ENCODE data around the gene PBLD. TPM values are rescaled to one million over a fixed set of nuclear protein-coding genes. Genes with fewer than 3 reads are reported as not detected.
"Not testable (repeated sequence)": the region's sequence is repeated elsewhere in the genome, so short reads cannot be mapped to it uniquely, and the experiment has no call there.

PBLD gene
- polyA plus RNA-seq, 3 donors = 1.5 to 3.4 (median 2.5) TPM

GRCh38 chr10:68249297-68249696, 83.4 kb downstream of the PBLD start:
- Mint-ChIP-seq H3K36me3 (no peaks in the 10 kb centered on the region), H3K4me1 (peaks cover 7% of the 10 kb centered on the region), H3K27ac (no peak overlapping the region), H3K9me3 (peaks cover 0 to 2% (median 0%) of the 10 kb centered on the region in 7 donors), H3K27me3 (ENCODE audit: low read depth in 3 of 3) (no peaks in the 10 kb centered on the region), H3K4me3 (no peak overlapping the region)
- Histone ChIP-seq H3K27me3 (ENCODE audit: control insufficient read depth in 2 of 2, insufficient read depth in 2 of 2, low read length in 2 of 2) (no peaks in the 10 kb centered on the region), H3K4me2 (replicated peaks; ENCODE audit: extremely low read depth, low read length, poor library complexity, severe bottlenecking) (no peak overlapping the region), H3K79me2 (ENCODE audit: insufficient read depth, low read length) (no peaks in the 10 kb centered on the region), H2AFZ (ENCODE audit: insufficient read depth, low read depth, low read length, poor library complexity, severe bottlenecking) (no peak overlapping the region), H3K9me3 (replicated peaks in 1 of 2; ENCODE audit: control insufficient read depth in 1 of 2, insufficient read depth in 1 of 2, low read length in 2 of 2) (no peaks in the 10 kb centered on the region), H3K27ac (ENCODE audit: low read depth in 1 of 2, low read length in 2 of 2) (no peak overlapping the region), H4K20me1 (ENCODE audit: insufficient read depth, low read length) (no peaks in the 10 kb centered on the region), H3K4me3 (replicated peaks in 1 of 3; ENCODE audit: low read depth in 2 of 3, low read length in 3 of 3) (no peak overlapping the region), H3K9ac (ENCODE audit: insufficient read depth, low read length, poor library complexity, severe bottlenecking) (no peak overlapping the region), H3K36me3 (replicated peaks in 1 of 2; ENCODE audit: control insufficient read depth in 1 of 2, insufficient read depth in 2 of 2, low read length in 2 of 2) (no peaks in the 10 kb centered on the region), H3K4me1 (ENCODE audit: control insufficient read depth in 1 of 2, insufficient read depth in 2 of 2, low read length in 2 of 2) (no peaks in the 10 kb centered on the region)
- no peak for TF ChIP-seq CTCF (IDR thresholded peaks at IDR 0.05)
- no peak for DNase-seq
- intact Hi-C loops (cut with micrococcal nuclease) = no loop called here
- WGBS (ENCODE audit: insufficient coverage) = 97% methylated on average over 4 of the region's 4 CpGs

- Histone ChIP-seq H3K4me3 (replicated peaks in 1 of 3; ENCODE audit: low read depth in 2 of 3, low read length in 3 of 3) (no peak overlapping the region), H3K36me3 (replicated peaks in 1 of 2; ENCODE audit: control insufficient read depth in 1 of 2, insufficient read depth in 2 of 2, low read length in 2 of 2) (no peaks in the 10 kb centered on the region), H2AFZ (ENCODE audit: insufficient read depth, low read depth, low read length, poor library complexity, severe bottlenecking) (no peak overlapping the region), H3K4me2 (replicated peaks; ENCODE audit: extremely low read depth, low read length, poor library complexity, severe bottlenecking) (no peak overlapping the region), H3K9ac (ENCODE audit: insufficient read depth, low read length, poor library complexity, severe bottlenecking) (no peak overlapping the region), H4K20me1 (ENCODE audit: insufficient read depth, low read length) (no peaks in the 10 kb centered on the region), H3K79me2 (ENCODE audit: insufficient read depth, low read length) (no peaks in the 10 kb centered on the region), H3K4me1 (ENCODE audit: control insufficient read depth in 1 of 2, insufficient read depth in 2 of 2, low read length in 2 of 2) (no peaks in the 10 kb centered on the region), H3K27ac (ENCODE audit: low read depth in 1 of 2, low read length in 2 of 2) (no peak overlapping the region), H3K9me3 (replicated peaks in 1 of 2; ENCODE audit: control insufficient read depth in 1 of 2, insufficient read depth in 1 of 2, low read length in 2 of 2) (no peaks in the 10 kb centered on the region), H3K27me3 (ENCODE audit: control insufficient read depth in 2 of 2, insufficient read depth in 2 of 2, low read length in 2 of 2) (no peaks in the 10 kb centered on the region)
- intact Hi-C loops (cut with micrococcal nuclease) = no loop called here
- 86% methylated on average over 1 of the region's 6 CpGs for WGBS (ENCODE audit: insufficient coverage)
- DNase-seq = no peak
- H3K9me3 Mint-ChIP-seq = peaks cover 0 to 2% (median 0%) of the 10 kb centered on the region in 7 donors
- H3K4me3 Mint-ChIP-seq = no peak overlapping the region
- H3K27ac Mint-ChIP-seq = no peak overlapping the region
- H3K4me1 Mint-ChIP-seq = peaks cover 7% of the 10 kb centered on the region
- no peaks in the 10 kb centered on the region for H3K36me3 Mint-ChIP-seq
- TF ChIP-seq CTCF (IDR thresholded peaks at IDR 0.05) = no peak
- no peaks in the 10 kb centered on the region for H3K27me3 Mint-ChIP-seq (ENCODE audit: low read depth in 3 of 3)
These were observed 84.8 kb downstream of the PBLD start for GRCh38 chr10:68247931-68248330.

GRCh38 chr10:68246397-68246796, 86.3 kb downstream of the PBLD start:
- H3K9me3 Mint-ChIP-seq; H3K4me1 Mint-ChIP-seq; DNase-seq; H3K4me3 ChIP-seq (replicated peaks in 1 of 3; ENCODE audit: low read depth in 2 of 3, low read length in 3 of 3); H3K9me3 ChIP-seq (replicated peaks in 1 of 2; ENCODE audit: control insufficient read depth in 1 of 2, insufficient read depth in 1 of 2, low read length in 2 of 2); H3K27ac ChIP-seq (ENCODE audit: low read depth in 1 of 2, low read length in 2 of 2); H3K27me3 ChIP-seq (ENCODE audit: control insufficient read depth in 2 of 2, insufficient read depth in 2 of 2, low read length in 2 of 2); H3K4me3 Mint-ChIP-seq; H3K27me3 Mint-ChIP-seq (ENCODE audit: low read depth in 3 of 3); H4K20me1 ChIP-seq (ENCODE audit: insufficient read depth, low read length); H3K36me3 ChIP-seq (replicated peaks in 1 of 2; ENCODE audit: control insufficient read depth in 1 of 2, insufficient read depth in 2 of 2, low read length in 2 of 2); H3K9ac ChIP-seq (ENCODE audit: insufficient read depth, low read length, poor library complexity, severe bottlenecking); H3K79me2 ChIP-seq (ENCODE audit: insufficient read depth, low read length); intact Hi-C loops (cut with micrococcal nuclease); H2AFZ ChIP-seq (ENCODE audit: insufficient read depth, low read depth, low read length, poor library complexity, severe bottlenecking); H3K4me2 ChIP-seq (replicated peaks; ENCODE audit: extremely low read depth, low read length, poor library complexity, severe bottlenecking); H3K36me3 Mint-ChIP-seq; H3K27ac Mint-ChIP-seq; H3K4me1 ChIP-seq (ENCODE audit: control insufficient read depth in 1 of 2, insufficient read depth in 2 of 2, low read length in 2 of 2): not testable (repeated sequence)
- WGBS (ENCODE audit: insufficient coverage) = 100% methylated on average over 5 of the region's 7 CpGs
